NCI-H2227 (cell line): Measurements from ENCODE around the gene AP1M1.

Experiments
- DNase-seq: peaks from one replicate; lab custom pipeline; 2025; ENCODE audit not compliant: unreplicated experiment; lab: John Stamatoyannopoulos, UW

The AP1M1 gene

DNA sequence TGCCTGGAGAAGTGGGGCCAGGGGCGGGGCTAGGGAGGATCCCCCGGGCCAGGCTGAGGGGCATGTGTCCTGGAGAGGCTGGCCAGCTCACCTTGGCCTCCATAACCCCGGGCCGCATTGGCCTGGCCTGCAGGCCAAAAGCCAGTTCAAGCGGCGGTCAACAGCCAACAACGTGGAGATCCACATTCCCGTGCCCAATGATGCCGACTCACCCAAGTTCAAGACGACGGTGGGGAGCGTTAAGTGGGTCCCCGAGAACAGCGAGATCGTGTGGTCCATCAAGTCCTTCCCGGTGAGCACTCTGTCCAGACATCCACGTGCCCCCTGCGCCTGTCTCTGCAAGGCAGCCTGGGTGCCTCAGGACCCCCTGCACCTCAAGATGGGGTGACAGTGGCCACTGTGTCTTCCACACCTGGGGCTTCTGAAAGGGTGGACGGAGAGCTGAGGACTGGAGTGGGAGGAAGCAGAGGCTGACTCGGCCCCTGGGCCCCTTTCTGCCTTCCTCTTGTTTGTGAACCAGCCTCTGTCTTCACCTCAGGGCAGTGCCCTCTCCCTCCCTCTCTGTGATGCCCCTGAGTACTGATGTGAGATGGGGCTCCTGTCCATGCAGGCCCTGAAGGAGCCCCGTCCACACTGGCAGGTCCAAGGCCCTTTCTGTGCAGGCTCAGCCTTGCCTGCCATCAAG lies 31.1 kb downstream of the AP1M1 start:
- no peak for DNase-seq

DNA sequence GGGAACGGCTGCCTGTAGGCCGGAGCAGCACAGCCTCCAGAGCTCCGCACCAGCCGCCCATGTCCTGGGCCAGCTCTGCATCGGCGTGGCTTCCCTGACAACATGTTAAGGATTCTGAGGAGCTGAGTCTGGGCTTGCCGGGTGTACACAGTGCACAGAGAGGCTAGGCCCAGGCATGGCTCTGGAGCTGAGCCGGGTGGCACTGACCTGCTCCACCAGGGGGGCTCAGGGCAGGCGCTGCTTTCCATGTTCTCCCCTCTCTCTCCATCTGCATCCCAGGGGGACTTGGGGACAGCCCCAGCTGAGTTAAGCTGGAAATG lies 31.6 kb downstream of the AP1M1 start:
- DNase-seq: no peak

DNA sequence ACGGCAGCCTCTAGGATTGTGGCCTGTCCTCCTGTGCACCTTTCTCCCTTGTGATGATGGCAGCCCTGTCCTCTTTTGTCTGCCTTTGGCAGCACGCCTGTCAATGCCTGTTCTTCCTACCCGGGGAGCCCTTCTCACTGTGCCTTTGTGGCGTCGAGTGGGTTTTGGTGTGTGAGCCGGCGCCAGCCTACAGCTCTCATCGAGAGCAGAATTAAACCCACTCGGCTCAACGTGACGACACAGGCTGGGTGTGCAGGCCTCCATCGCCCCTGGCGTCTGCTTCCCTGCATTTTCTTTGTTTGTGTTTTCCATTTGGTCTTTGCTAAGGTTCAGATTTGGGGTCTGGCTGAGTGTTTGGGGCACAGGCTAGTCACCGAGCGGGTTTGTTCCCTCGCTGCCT lies 34.4 kb downstream of the AP1M1 start:
- no peak for DNase-seq

DNA sequence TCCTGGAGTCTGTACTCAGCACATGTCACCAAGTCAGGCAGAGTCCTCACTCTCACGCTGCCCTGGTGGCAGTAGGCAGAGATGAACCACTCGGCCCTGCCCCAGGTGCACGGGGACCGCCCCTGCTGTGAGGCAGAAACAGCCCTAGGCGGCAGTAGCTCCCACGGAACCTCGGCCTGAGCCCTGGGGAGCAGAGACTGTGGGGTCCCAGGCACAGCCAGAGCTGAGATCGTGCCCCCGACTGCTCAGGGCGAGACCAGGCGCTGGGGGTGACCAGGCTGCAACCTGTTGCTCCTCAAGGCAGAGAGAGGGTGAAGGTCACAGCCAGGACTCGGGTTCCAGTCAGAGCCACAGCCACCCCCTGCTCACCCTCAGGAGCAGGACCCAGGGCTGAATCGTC lies 34.9 kb downstream of the AP1M1 start:
- no peak for DNase-seq

DNA sequence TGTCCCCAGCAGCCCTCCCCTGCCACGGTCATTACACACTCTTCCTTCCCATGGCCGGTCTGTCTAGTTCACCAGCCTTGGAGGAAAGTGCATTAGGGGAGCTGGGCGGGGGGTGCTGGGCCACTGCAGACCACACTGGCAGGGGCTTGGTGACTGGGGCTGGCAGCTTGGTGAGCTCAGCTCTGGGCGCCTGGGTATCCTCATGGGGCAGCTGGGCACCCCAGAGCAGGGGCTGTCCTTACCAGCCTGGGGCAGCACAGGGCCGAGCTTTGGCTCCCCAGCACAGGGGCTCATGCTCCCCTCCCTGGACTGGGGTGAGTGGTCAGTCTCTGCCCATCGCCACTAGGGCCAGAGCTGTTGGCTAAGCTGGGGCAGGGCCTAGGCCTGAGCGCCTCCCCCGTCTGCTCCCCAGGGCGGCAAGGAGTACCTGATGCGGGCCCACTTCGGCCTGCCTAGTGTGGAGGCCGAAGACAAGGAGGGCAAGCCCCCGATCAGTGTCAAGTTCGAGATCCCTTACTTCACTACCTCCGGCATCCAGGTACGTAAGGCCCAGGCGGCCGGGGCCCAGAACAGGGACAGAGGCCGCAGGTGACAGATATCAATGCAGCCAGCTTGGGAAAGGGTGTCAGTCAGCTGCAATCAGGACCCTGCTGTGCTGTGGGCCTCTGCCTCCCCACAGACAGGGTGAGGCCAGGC lies 35.5 kb downstream of the AP1M1 start:
- DNase-seq: no peak

DNA sequence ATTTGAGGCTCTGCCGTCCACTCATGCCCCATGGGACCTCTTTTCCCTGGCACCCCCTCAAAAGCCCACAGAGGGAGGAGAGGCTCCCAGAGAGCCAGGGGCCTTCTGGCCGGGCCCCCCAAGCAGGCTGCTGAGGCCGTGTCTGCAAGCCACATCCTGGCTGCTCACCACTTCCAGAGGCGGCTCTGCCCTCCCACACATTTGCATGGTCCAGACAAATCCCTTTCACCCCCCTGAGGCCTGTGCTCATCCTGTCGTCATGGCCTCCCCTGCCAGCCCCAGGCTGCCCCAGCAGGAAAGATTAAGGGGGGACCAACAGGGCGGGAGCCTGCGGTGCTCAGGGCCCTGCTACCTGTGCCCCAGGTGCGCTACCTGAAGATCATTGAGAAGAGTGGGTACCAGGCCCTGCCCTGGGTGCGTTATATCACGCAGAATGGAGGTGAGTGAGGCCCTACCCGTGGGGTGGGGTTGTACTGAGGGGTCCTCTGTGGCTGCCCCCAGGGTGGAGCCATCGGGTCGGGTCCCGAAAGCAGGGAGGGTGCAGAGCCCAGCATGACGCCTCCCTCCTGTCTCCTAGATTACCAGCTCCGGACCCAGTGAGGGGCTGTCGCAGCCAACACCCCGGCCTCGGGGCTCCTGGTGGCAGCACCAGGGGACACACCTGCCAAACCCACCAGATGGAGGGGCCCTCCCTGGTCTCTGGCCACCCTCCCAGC lies 36.3 kb downstream of the AP1M1 start:
- no peak for DNase-seq

DNA sequence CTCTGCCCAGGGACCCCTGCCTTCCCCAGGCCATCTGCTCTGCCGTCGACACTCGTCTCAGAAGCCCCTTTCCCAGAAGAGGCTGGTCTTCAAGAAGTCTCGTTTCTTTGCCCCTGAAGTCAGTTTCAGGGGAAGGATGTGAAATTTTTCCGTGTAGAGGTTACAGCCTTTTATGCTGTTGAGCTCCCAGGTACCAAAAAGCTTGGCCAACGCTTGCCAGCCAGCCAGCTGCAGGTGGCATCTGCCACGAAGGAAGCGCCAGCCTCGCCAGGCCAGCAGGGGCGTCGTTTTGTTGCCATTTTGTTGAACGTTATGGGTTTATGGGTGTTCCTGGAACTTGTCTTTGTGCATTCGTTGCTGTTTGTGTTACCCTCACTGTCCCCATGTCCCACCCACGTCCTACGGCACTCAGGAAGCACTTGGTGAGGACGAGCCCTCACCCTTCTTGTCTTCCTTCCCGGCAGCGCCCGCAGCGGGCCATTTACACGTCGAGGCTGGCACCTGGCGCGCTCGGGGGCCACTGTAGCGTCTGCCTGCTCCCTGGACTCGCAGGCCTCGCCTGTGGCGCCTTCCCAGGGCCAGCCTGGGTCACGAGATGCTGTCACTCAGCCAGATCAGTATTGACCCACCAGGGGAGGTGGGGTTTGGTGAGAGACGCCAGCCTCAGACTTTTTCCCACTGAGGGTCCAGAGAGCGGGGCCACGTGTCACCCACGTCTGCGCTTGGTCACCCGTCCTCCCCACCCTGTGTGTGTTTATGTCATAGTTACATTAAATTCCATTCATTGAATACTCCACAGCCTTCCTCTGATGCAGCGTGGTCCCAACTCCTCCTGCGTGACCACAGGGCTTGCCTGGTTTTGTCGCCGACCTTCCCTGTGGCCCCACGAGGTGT lies 37.1 kb downstream of the AP1M1 start:
- no peak for DNase-seq

DNA sequence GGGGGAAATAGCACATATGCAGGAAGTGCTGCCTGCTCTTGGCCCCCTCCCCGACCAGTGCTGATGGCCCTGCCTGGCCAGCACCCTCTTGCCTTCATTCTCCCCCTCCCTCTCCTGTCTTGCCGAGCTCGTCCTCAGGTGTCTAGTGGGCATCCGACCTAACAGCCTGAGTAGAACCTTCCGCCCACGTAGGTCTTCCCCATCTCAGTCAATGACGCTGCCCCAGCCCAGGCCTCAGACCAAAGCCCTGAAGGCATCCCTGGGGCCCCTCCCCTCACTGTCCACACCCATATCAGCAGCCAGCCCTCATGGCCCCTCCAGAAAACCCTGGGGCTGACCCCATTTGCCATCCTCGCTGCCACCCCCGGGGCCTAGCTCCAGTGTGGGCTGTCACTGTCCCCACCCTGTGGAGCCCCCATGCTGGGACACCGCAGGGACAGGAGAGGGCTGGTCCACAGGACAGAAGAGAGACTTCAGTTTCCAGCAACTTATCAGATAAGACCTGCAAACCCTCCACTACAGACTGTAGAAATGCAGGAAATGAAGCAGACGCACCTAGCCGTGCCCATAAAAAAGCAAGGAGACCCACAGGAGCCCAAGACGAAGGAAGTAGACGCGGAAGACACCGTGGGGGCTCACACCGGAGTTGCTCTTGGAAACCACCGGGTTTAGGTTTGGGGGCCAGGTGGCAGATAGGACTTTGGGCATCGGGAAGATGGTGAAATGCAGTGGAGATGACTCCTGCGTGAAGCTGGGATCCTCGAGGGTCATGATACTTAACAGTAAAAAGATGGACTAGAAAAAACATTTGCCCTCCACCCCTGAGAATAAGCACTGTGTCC lies 38.3 kb downstream of the AP1M1 start:
- no peak for DNase-seq

DNA sequence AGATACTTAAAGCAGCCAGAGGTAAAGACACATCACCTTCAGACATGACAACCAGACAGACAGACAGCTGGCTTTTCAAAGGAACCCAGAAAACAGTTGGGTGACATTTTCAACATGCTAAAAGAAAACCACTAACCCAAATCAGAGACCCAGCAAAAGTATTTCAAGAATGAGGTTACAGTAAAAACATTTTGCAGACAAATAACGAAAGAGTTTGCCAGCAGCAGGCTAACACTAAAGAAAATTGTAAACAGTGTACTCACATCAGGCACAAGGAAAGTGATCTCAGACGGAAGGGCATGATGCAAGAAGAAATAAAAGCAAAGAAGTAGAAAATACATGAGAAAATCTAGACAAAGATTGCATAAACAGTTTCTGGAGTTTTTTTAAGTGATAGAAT lies 46.4 kb downstream of the AP1M1 start:
- no peak for DNase-seq

DNA sequence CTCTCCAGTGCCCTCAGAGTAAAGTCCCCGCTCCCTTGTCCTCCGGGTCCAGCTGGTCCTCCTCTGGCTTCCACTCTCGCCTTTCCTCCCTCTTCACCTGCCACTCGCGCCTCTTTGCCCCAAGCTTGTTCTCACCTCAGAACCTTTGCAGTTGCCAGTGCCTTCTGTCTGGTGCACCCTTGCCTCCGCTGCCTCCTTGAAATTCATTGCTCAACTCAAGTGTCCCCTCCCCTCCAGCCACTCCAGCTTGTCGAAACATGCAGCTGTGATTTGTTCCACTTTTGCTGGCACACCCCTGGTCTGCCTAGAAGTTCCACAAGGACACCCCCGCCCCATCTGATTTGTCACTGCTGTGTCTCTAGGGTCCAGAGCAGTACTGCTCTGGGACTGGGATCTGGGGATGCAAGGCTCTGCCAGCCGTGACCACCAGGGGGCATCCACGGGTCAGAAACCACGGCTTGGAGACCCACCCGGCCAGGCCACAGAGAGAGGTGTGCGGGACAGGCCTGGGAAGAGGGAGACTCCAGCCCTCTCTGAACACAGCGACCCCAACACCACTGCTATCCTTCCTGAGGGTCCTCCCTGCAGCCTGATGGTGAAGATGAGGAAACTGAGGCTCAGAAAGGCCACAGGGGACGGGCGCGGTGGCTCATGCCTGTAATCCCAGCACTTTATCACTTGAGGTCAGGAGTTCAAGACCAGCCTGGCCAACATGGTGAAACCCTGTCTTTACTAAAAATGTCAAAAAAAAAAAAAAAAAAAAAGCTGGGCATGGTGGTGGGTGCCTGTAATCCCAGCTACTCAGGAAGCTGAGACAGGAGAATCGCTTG lies 49.9 kb downstream of the AP1M1 start:
- peak; percentile 69 for DNase-seq

DNA sequence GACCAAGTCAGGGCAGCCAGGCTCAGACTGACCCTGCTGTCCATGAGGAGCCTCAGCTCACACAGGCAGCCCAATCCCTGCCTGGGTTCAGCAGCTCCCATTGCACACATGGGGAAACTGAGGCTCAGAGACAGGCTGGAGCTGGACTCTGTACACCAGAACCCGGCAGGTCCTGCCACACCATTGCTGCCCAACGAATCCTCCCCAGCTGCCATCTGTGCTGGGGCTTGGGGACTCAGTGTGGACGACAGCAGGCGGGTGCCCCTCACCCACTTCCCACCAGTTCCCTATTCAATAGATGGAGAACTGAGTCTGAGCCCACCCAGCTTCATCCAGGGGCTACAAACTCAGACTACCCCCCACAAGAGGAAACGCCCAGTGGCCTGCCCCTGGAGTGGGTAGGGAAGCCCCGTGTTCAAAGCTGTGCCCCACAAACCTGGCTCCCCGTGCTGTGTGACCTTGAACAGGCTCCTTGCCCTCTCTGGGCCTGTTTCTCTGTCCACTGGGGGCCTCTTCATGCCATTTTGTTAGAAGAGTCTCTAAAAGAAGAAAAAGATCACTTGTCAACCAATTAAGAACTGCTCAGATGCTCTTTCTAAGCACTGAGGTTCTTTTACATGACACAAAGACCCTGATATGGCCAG lies 50.8 kb downstream of the AP1M1 start:
- no peak for DNase-seq

DNA sequence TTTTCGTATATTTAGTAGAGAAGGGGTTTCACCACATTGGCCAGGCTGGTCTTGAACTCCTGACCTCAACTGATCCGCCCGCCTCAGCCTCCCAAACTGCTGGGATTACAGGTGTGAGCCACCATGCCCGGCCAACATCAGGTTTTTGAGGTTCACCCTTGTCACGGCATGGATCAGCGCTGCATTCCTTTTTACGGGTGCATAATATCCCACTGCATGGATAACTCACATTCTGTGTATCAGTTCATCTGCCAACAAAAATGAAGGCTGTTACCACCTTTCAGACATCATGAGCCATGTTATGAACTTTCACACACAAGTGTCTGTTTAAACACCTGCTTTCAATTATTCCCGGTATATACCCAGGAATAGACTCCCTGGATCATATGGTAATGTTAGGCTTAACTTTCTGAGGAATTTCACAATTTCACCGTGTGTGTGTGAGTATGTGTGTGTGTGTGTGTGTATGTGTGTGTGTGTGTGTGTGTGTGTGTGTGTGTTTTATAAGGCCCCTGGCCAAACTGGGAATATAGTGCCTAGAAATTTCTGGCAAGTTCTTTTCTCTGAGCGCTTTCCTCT lies 52.2 kb downstream of the AP1M1 start:
- DNase-seq: no peak

DNA sequence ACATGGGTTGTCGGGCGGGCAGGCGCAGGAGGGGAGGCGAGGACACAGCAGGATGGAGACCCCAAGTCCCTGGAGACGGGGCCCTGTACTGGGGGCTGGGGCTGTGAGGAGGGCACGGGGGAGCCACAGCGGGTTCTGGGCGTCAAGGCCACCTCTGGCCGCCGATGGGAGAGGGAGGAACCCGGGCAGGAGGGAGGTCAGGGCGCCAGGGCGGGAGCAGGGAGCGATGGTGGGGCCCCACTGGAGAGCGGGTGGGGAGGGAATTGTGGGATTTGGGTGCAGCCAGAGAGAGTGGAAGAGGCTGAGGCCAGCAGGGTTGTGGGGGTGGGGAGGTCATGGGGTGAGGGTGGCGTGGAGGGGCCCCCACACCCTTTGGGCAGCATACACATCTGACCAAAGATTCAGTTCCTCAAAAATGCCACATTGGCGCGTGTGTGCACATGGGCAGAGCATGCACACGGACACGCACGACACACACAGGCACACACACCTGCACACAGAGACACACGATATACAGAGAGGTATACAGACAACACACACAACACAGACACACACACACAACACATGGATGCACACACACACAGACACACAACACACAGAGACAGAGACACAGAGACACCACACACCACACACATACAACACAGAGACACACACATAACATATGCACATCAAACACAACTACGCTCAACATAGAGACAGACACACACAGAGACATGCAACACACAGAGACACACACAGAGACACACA lies 54.9 kb downstream of the AP1M1 start:
- no peak for DNase-seq

DNA sequence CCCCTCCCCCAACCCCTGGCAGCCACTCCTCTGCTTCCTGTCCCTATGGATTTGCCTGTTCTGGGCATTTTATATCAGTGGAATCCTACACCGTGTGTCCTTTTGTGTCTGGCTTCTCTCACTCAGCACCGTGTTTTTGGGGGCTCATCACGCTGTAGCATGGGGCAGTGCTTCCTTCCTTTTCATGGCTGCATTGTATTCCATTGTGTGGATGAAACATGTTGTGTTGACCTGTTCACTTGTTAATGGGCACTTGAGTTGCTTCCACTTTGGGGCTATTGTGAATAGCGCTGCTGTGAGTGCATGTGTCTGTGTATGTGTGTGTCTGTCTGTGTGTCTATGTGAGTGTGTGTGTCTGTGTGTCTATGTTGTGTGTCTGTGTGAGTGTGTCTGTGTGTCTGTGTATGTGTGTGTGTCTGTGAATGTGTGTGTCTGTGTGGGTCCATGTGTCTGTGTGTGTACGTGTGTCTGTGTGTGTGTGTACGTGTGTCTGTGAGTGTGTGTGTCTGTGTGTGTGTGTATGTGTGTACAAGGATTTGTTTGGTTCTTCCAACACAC lies 57.2 kb downstream of the AP1M1 start:
- no peak for DNase-seq

DNA sequence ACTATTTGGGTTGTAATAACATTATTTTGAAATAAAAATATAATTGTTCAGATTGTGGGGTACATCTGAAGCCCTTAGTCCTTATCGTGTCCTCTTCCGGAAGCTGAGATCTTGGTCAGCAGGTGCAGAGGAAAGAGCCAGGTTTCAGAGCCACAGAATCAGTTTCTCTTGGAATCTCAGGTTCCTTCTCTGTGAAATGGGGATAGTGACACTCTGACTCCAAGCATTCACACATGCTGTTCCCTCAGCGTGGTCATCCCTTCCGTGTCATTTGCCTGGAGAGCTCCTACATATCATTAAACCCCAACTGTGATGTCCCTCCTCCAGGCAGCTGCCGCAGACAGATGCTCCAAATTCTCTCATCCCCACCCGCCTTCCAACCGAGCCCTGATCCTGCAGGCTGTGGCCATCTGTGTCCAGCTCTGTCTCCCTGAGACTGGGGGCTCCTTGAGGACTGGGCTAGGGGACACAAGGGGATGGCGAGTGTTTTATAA lies 59.8 kb downstream of the AP1M1 start:
- no peak for DNase-seq

DNA sequence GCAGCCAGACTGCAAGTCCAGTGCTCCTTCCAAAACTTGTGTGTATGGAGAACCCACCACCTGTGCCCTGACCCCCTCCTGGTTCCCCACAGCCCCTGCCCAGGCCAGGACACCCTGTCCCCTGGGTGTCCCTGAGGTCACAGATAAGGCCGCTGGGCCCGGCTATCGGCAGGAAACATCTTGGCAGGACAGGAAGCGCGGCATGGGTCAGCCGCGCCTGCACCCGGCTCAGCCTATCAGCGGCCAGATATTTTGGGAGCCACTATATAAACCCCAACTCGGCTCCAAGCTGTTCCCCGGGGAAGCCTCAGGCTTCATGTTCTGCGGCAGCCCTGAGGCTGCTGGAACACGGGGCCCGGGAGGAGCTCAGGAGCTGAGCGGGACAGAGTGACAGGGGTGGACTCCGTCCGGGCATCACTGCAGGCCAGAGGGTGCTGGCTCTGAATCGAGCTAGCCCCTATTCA lies 60.8 kb downstream of the AP1M1 start:
- DNase-seq: no peak

DNA sequence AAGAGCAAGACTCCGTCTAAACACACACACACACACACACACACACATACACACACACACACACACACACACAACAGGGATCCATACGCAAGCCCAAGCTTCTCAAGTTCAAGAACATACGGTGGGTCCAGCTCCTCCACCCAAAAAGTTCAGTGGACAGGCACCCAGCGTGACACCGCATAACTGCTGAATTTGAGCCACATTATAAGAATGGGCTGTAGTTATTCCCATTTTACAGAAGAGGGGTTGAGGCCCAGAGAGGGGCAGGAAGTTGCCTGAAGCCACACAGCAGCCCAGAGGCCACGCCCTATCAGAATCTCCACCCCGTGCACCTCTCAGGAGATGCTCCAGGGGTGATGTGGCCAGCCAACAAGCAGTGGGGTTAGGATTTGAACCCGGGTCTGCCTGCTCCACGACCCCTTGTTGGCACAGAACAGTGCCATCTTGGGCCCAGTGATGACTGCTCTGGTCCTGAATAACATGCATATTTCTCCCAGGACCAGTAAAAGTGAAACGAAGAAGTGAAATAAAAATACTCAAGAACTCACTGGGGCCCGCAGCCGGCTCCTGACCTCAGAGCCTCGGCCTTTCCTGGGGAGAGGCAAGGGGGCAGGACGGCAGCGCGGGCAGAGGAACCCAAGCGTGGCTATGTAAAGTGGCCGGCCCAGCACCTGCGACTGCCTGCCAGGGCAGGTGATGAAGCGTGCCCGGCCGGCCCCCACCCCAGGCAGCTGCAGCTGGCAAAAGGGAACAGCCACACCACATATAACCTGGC lies 61.9 kb downstream of the AP1M1 start:
- DNase-seq: no peak
